Umbilical cord (tissue), 2 donors: ENCODE data around the gene TMBIM6. TPM values are rescaled to one million over a fixed set of nuclear protein-coding genes. Genes with fewer than 3 reads are reported as not detected.
"Not testable (repeated sequence)": the region's sequence is repeated elsewhere in the genome, so short reads cannot be mapped to it uniquely, and the experiment has no call there.

Experiments
- DNase-seq: peaks from one replicate; pipeline ENCODE4 v3.0.0-alpha.2; 2015; ENCODE audit warnings: low spot score
- total RNA-seq: library from RNA; depleted of rRNA; stranded (reverse); fragments of >200 nt; gene quantifications from one replicate; pipeline ENCODE4 v1.2.3, GENCODE V29; 2014; ENCODE audit warnings: low replicate concordance; ENCODE audit not compliant: insufficient read depth

TMBIM6 gene
- total RNA-seq, 1 donor from 2014 or later = 293 TPM

DNA sequence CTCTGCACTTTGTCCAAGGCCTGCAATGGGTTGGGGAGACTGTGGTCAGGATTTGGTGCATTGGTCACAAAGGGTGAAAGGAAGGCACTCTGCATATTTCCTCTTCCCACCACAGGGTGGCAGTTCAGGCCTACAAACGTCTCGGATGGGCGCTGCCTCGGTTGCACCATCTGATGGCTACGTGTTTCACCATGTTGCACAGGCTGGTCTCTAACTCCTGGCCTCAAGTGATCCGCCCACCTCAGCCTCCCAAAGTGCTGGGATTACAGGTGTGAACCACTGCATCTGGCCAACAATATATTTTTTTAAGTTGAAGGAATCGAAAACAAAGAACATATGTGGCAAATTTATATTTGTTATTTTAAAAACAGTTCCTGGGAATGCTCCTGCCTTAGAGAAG lies 35.1 kb downstream of the TMBIM6 start:
- DNase-seq = peak; percentile 75

DNA sequence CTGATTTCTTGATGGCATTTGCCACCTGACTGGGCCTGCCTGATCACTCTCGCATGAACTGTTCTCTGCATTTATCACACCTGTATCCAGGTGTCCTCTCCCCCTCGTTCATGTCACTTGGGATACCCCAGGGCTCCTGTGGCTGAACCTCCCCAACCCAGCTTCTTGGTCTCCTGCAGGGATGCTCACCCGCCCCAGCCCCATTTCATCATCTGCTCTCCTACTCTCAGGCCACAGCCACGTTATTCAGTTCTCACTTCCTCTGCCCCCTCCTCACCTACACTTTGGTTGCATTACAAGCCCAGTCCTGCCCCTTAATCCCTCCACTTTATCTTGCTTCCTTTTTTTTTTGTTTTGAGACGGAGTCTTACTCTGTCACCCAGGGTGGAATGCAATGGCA lies 35.5 kb downstream of the TMBIM6 start:
- DNase-seq = no peak

DNA sequence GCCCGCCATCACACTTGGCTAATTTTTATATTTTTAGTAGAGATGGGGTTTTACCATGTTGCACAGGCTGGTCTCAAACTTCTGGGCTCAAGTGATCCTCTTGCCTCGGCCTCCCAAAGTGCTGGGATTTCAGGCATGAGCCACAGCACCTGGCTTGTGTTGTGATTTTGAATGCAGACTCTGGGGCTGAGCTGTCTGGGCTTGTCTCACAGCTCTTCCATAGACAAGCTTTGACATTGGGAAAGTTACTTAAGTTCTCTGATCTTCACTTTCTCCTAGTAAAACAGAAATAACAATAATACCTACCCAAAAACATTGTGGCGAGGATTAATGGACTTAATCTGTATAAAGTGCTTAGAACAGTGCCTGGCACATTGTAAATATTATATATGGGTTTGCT lies 36.0 kb downstream of the TMBIM6 start:
- DNase-seq = no peak

DNA sequence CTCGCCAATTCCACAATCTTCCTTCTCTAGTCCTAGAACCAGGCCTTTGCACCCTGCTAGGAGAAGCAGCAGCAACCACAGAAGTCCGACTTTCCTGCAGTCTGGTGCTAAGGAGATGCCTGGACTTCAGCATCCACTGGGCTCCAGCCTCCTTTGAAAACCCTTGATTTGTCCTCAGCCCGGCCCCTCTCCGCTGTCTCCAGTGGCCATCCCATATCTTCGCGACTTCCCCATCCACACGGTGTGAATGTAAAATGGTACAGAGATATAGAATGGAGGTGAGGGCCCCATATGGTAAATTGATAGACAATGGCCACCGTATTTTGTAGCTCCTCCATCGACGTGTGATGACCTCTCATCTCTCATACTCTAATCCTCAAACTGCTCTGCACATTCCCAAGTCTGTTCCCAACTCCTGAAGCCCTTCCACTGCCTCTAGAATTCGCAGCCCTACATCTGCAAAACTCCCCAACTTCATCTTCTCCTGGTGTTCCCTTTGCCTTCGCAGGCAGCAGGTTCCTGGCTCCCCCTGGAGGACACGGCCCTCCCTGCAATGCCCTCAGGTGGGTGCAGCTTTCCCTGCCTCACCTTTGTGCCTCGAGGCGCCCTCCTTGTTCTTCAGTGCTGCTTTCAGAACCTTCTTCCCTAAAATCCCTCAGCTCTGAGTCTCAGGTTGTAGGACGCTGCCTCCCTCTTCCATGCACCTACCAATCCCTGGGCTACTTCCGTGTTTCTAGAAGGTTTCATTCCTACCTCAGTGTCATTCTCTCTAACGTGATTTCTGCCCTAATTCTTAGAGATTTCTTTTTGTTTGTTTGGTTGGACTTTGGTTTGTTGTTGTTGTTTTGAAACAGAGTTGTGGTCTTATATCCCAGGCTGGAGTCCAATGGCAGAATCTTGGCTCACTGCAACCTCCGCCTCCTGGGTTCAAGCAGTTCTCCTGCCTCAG lies 36.7 kb downstream of the TMBIM6 start:
- no peak for DNase-seq

DNA sequence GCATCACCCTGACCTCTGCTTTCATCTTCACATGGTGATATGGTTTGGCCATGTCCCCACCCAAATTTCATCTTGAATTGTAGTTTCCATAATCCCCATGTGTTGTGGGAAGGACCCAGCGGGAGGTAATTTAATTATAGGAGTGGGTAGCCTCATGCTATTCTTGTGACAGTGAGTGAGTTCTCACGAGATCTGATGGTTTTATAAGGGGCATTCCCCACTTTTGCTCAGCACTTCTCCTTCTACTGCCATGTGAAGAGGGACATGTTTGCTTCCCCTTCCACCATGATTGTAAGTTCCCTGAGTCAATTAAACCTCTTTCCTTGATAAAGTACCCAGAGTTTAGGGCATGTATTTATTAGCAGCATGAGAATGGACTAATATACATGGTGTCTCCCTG lies 38.2 kb downstream of the TMBIM6 start:
- no peak for DNase-seq

DNA sequence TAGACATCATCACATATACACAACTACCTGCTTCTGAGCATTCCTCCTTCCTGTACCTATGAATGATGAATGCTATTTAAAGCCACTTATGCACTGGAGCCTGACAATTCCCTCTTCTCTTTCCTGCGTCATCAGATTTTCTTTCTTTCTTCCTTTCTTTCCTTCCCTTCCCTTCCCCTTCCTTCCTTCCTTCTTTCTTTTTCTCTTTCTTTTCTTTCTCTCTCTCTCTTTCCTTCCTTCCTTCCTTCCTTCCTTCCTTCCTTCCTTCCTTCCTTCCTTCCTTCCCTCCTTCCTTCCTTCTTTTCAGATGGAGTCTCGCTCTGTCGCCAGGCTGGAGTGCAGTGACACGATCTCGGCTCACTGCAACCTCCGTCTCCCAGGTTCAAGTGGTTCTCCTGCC lies 39.6 kb downstream of the TMBIM6 start:
- not testable (repeated sequence) for DNase-seq

DNA sequence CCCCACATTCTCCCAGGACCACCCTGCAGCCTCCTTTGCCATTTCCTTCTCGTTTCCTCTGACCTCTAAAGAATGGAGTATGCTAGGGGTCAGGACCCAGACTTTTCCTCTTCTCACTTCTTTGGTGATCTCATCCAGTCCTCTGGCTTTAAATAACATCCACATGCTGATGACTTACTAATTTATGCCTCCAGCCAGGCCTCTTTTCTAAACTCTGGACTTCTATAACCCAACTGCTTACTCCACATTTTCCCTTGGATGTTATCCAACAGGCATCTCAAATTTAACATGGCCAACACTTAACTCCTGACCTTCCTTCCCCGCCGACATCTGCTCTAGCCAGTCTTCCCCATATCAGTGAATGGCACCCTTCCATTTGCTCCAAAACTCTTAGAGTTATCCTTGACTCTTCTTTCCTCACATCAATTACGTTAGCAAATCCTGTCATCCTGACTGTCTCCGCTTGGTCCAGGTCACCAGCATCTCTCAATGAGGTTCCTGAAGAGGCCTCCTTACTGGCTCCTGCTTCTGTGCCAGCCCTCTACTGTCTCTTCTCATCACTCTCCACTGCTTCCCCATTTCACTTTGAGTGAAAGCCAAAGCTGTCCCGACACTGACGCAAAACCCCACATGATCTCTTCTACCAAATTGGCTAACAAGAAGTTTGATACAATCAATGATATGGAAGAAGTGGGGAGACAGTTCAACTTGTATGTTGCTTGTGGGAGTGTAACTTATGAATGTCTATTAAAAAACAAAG lies 42.7 kb downstream of the TMBIM6 start:
- DNase-seq = peak; percentile 89

DNA sequence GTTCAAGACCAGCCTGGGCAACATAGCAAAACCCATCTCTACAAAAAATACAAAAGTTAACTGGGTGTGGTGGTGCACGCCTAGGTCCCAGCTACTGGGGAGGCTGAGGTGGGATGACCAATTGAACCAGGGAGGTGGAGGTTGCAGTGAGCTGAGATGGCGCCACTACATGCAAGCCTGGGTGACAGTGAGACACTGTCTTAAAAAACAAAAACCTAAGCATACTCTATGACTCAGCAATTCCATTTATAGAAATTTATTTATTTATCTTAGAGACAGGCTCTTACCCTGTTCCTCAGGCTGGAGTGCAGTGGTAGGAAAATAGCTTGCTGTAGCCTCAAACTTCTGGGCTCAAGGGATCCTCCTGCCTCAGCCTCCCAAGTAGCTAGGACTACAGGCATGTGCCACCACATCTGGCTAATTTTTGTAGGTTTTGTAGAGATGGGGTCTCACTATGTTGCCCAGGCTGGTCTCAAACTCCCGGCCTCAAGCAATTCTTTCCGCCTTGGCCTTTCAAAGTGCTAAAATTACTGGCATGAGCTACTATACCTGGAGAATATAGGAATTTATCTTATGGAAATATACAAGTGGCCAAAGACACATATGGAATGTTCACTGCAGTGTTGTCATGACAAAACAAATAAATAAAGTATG lies 43.5 kb downstream of the TMBIM6 start:
- no peak for DNase-seq

DNA sequence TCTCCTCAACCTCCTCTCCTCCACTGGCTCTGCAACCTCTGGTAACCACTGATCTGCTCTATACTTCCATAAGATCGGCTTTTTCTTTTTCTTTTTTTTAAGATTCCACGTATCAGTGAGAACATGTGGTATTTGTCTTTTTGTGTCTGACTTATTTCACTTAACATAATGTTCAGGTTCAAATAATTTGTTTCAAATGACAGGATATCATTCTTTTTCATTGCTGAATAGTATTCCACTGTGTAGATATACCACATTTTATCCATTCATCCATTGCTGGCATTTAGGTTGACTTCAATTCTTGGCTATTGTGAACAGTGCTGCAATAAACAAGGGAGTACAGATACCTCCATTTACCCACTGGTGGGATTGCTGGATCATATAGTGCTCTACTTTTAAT lies 46.3 kb downstream of the TMBIM6 start:
- DNase-seq = no peak

DNA sequence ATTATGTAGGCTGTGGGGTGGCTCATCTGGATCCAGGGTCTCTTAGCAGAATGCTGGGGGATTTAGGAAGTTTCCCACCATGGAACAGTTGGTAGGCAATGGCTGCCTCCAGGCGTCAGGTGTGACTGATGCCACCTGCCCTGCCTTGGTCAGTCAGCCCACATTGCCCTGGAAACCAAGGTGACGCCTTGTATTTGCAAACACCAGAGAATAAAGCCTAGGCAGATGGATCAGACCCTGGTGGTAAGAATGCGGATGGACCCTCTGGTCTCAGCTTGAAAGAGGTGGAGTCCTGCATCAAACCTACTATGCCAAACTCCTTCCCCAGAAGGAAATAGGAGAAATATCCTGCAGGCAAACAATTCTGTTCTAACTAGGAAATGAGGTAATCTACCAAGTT lies 48.6 kb downstream of the TMBIM6 start:
- no peak for DNase-seq

DNA sequence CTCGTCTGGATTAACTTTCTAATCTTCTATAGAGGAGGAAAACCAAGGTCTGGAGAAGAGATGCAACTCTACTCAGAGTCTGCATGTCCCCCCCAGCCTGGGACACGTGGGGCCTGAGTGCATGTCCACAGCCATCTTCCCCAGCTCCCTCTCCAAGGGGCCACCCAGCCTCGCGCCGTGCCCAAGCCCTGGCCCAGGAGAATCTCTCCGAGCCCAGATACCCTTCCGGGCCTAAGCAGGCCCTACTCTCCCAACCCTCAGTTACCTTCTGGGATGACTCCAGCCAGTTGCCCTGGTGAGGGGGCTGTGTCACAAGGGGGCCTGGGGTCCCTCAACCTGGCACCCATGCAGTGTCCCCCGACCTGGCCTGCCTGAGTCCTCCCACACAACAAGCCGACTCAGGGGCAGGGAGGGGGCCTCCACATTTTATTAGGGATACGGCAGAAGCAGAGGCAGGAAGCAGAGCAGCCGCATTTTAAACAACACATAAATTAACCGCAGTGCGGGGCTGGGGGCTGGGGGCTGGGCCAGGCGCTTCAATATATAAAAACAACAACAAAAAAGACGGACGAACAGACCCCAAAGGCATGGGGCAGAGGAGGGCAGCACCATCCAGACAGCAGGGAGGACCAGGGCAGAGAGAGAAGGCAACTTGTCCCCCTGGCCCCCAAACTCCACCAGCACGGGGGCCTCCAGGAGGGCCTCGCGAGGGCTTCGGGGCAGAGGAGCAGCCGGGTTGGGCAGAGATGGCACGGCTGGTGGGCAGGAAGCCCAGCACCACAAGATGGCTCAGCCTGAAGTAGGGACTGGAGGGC lies 49.6 kb downstream of the TMBIM6 start:
- DNase-seq = no peak

DNA sequence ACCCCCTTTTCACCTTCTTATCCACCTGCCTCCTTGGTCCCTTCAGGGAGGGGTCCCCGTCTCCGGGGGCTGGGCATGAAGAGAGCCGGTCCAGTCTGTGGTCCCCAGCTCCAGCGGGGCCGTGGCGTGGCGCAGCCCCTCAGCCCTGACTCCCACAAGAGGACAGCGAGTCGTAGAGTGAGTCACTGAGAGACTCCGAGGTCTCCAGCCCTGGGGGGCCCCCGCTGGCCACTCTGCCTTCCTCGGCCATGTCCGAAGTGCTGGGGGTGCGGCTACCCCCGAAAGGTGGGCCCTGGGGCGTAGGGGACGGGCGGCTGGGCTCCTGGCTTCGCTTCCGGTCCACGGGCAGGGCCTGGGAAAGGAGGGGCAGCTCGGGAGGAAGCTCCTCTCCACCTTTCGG lies 50.3 kb downstream of the TMBIM6 start:
- DNase-seq = no peak

DNA sequence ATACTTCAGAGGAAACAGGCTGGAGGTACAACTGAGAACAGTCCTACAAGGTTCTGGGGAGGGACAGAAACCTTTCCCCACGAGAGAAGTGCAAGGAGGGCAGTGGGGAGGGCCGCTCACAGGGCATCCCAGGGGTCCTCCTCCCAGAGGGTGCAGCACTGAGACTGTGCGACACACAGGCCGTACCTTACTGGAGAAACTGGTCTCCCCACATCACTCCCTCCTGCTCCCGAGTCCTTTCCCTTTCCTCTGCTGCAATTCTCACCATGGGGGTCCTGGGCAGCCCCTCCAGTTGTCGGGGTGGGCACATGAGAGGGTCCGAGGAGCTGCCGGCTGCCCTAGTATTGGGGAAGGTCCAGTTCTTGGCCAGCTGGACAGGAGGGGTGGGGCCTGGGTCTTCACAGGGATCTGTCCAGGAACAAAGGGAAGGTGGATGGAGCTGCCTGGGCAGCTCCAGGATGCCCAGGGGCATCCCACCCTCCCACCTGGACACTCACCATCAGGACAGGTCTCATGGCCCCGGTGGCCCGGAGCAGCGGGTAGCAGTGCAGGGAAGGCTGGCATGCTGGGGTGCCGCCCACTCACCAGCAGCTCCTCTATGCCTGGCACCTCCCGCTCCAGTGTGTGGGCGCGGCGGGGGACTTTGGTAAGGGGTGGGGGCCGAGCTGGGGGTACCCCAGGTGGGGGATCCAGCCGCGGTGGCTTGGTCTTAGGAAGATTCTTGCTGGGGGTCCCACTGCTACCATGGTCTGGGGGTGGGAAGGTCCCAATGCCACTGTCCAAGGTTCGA lies 51.0 kb downstream of the TMBIM6 start:
- no peak for DNase-seq

DNA sequence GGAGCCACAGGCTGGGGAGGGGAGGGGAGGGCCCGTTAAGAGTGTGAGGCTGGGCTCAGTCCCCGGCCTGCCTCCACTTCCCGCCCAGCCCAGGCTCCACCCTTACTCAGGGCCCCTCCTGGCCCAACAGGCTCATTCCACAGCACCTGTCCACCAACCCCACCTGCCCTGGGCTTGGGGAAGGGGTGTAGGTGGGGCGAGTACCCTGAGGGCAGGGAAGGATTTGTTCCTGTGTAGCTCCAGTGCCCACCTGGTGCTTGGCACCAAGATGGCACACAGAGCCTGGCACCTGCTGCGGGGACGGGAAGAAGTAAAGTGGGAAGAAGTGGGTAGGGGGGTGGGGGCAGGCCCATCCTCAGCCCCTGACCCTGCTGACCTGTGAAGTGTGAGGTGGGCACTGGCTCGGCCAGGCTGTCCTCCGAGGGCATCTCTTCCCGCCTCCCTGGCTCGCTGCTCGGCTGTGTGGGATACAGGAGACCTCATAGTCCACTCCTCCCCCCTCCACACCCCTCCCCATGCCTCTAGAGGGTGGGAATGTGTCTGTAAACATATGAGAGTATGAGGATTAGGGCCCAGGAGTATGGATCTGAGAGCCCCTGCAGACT lies 51.7 kb downstream of the TMBIM6 start:
- no peak for DNase-seq

DNA sequence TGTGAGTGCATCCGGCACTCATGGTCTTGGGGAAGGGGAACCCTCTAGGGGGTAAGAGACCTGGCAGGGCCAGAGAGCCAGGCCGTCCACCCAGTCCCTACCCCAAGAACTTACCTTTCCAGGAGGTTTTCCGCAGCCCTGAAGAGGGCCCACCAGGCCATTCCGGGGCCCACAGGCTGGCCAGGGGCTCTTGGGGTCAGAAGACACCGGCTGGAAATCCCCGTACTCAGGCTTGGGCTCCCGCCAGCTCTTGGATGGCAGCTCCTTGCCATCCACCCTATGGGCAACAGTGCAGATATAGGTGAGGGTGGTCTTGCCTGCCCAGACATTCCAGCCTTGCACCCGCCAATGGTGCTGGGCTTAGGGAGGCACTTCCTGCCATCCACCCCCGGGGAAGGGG lies 52.3 kb downstream of the TMBIM6 start:
- DNase-seq = no peak

DNA sequence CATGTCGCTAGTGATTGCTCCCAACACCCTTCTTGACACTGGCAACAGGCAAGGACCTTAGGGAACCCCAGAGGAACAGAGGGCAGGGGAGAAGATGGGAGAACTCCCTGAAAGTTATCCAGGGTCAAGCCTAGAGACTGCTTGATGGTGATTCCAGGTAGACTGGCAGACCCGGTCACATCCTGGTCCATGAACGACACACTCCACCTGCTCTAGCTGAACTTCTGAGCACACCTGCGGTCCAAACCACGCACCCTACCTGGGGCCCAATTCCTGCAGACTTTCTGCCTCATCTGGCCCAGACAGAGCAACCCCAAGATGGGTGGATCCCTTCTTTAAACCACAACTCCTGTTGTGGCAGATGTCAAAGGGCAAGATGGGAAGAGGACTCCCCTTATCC lies 52.7 kb downstream of the TMBIM6 start:
- no peak for DNase-seq

DNA sequence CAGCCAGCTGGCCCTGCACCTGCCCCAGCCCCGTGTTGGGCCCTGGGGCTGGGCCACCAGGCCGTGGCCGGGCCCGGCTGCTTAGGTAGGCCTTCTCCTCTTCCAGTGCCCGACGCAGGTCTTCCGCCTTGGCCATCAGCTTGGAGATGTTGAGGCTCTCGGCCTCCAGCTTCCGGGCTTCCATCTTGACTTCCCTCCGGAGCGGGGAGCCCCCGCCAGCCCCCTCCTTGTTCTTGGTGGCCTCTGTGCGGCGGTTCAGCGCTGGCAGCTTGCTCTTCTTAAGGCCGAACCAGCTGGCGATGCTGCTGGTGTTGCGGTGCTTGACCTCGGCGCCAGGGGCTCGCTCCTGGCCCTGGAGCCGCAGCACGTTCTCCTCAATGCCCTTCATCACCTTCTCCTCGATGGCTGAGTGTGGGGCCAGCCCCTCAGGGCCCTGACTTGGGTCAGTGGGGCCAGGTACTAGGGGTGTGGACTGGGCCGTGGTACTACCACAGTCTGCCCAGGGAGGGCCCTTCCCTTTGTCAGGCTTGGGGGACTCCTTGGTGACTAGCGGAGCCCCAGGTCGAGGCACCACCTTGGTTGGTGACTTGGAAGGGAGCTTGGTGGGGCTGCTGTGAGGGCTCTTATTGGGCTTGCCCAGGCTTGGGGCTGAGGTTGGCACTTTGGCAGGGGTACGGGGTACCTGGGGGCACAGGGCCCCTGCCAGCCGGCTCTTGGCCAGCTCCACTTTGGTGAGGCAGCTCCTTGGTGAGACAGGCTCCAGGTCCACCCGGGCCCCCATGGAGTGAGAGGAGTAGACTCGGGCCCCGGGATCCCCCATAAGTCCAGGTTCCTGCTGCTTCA lies 53.7 kb downstream of the TMBIM6 start:
- no peak for DNase-seq

DNA sequence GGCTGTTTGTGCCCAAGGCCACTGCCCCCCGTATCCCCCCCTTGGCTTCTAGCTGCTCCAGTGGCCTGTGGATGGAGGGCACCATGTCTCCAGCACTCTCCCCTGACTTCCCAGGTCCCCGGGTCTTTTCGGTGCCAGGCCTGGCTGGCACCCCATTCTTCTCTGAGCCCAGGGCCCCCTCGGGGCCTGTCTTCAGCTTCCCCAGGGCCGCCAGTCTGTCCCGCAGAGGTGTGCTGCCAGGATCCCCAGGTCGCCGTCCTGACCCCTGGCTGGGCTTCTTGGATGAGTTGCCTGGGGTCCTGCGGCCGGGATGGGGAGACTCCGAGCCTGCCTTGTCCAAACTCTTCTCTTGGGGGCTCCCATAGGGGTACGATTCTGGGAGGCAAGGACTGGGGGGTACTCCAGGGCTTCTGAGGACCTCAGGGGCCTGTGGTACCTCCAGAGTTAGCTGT lies 54.3 kb downstream of the TMBIM6 start:
- no peak for DNase-seq

DNA sequence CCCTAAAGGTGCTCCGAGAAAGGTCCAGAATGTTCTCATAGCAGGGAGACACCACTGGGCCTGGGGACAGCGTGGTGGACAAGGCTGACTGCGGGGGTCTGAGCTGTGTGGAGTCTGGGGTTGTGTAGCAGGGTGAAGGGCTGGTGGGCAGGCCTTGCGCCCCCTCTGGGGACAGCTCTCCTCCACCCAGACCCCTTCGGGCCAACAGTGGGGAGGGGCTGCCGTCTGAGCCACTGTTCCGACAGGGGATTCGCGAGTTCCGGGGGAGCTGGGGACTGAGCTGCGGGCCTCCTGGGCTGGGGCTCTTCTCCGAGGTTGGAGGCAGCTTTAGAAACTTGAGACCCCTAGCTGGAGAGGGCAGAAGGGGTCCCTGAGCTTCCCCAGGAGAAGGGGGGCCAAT lies 54.8 kb downstream of the TMBIM6 start:
- no peak for DNase-seq
